22Rv1 (cell line): ENCODE data around the gene TPT1.

Experiments used
- H3K27ac ChIP-seq: fragments of 450-650 bp; 2 replicates; pipeline ENCODE4 v1.5.1; 2017
- CTCF ChIP-seq: fragments of 450-650 bp; IDR thresholded peaks from 2 replicates; pipeline ENCODE4 v1.5.1; 2017; ENCODE audit warnings: mild to moderate bottlenecking
- ZFX ChIP-seq: fragments of 450-650 bp; IDR thresholded peaks from 2 replicates; pipeline ENCODE4 v1.6.1; 2017; ENCODE audit warnings: antibody characterized with exemption, borderline replicate concordance

TPT1 gene

GRCh38 chr13:45341799-45342500 lies 967 bp upstream of the TPT1 start:
- no peak for TF ChIP-seq ZFX
- H3K27ac ChIP-seq = peak overlapping the region; percentile 97

GRCh38 chr13:45340422-45341033 lies 455 bp downstream of the TPT1 start:
- peak overlapping the region; percentile 97 for H3K27ac ChIP-seq
- TF ChIP-seq ZFX = no peak
- peak; percentile 45 for TF ChIP-seq CTCF

- peak overlapping the region; percentile 97 for H3K27ac ChIP-seq
- TF ChIP-seq CTCF (no peak), ZFX (no peak)
These were observed 1.1 kb downstream of the TPT1 start for GRCh38 chr13:45339867-45340266.

GRCh38 chr13:45339399-45339798 lies 1.6 kb downstream of the TPT1 start:
- no peak overlapping the region for H3K27ac ChIP-seq
- TF ChIP-seq CTCF = no peak
- TF ChIP-seq ZFX = no peak

- no peak overlapping the region for H3K27ac ChIP-seq
- no peak for TF ChIP-seq ZFX
- no peak for TF ChIP-seq CTCF
These were observed 3.2 kb downstream of the TPT1 start for GRCh38 chr13:45337803-45338202.

GRCh38 chr13:45337395-45337794 lies 3.6 kb downstream of the TPT1 start:
- no peak overlapping the region for H3K27ac ChIP-seq
- TF ChIP-seq ZFX = no peak
- TF ChIP-seq CTCF = no peak

GRCh38 chr13:45336025-45336800 lies 4.8 kb downstream of the TPT1 start:
- no peak for TF ChIP-seq ZFX
- no peak for TF ChIP-seq CTCF
- H3K27ac ChIP-seq = no peak overlapping the region
